Measurements from ENCODE around the gene ASIC4. TPM values are rescaled to one million over a fixed set of nuclear protein-coding genes. Genes with fewer than 3 reads are reported as not detected.

The ASIC4 gene
- total and polyA plus RNA-seq, 7 experiments from 2014 or later, result 0.12 to 0.49 (median 0.17) TPM; not detected in 3

- H3K9me3 ChIP-seq (ENCODE audit: control insufficient read depth in 2 of 3, low read length in 3 of 3), result no peaks in the 10 kb centered on the region
- H3K27me3 ChIP-seq (ENCODE audit: control insufficient read depth in 2 of 2, insufficient read depth in 2 of 2, low read length in 2 of 2), result peaks cover 0 to 10% of the 10 kb centered on the region in 2 donors
- ATAC-seq, result no peak
- H3K9me3 Mint-ChIP-seq, result no peaks in the 10 kb centered on the region
- peaks cover 0 to 5% (median 0%) of the 10 kb centered on the region in 7 donors for H3K4me1 Mint-ChIP-seq
- H3K4me1 ChIP-seq (ENCODE audit: control insufficient read depth in 2 of 2, insufficient read depth in 2 of 2, low read length in 2 of 2), result no peaks in the 10 kb centered on the region
- H3K27me3 Mint-ChIP-seq, result peaks cover 13 to 51% (median 35%) of the 10 kb centered on the region in 5 donors
- peak overlapping the region in 3 of 10 donors; percentile 21 to 78 (median 22) for H3K4me3 Mint-ChIP-seq
- ChIA-PET POLR2A (no interaction called here), CTCF (no interaction called here)
- intact Hi-C loops (cut with micrococcal nuclease), result no loop called here
- H3K27ac ChIP-seq (ENCODE audit: low read depth, low read length), result no peak overlapping the region
- no peak for DNase-seq
- no peaks in the 10 kb centered on the region for H3K36me3 Mint-ChIP-seq
- no peaks in the 10 kb centered on the region for H3K36me3 ChIP-seq (ENCODE audit: control insufficient read depth in 2 of 3, insufficient read depth in 3 of 3, low read length in 3 of 3)
- H3K4me3 ChIP-seq (ENCODE audit: low read length), result no peak overlapping the region
- H3K27ac Mint-ChIP-seq, result no peak overlapping the region
Observed at GRCh38 chr2:219569041-219569440, 54.8 kb downstream of the ASIC4 start.

- CTCF ChIA-PET, result no interaction called here
Observed at GRCh38 chr2:219569635-219570034, 55.4 kb downstream of the ASIC4 start.

GRCh38 chr2:219570194-219570923 is 56.1 kb downstream of the ASIC4 start:
- intact Hi-C loops (cut with micrococcal nuclease), result no loop called here
- Mint-ChIP-seq H3K4me3 (peak overlapping the region in 7 of 10 donors; percentile 17 to 78 (median 38)), H3K27me3 (peaks cover 17 to 57% (median 33%) of the 10 kb centered on the region in 5 donors), H3K4me1 (peaks cover 0 to 5% (median 0%) of the 10 kb centered on the region in 7 donors), H3K27ac (no peak overlapping the region), H3K36me3 (no peaks in the 10 kb centered on the region), H3K9me3 (no peaks in the 10 kb centered on the region)
- ChIA-PET POLR2A (interaction anchor here (0.7 kb wide), 1 partner anchor 27 kb away, joined by 3 read pairs; the partner anchor contains the start of genes CHPF and TMEM198), CTCF (interaction anchor here (1.3 kb wide), 1 partner anchor 10 kb away, joined by 4 read pairs; no protein-coding TSS in a partner anchor)
- Histone ChIP-seq H3K27me3 (ENCODE audit: control insufficient read depth in 2 of 2, insufficient read depth in 2 of 2, low read length in 2 of 2) (peaks cover 0 to 10% of the 10 kb centered on the region in 2 donors), H3K4me1 (ENCODE audit: control insufficient read depth in 2 of 2, insufficient read depth in 2 of 2, low read length in 2 of 2) (no peaks in the 10 kb centered on the region), H3K4me3 (ENCODE audit: low read length) (no peak overlapping the region), H3K36me3 (ENCODE audit: control insufficient read depth in 2 of 3, insufficient read depth in 3 of 3, low read length in 3 of 3) (no peaks in the 10 kb centered on the region), H3K27ac (ENCODE audit: low read depth, low read length) (no peak overlapping the region), H3K9me3 (ENCODE audit: control insufficient read depth in 2 of 3, low read length in 3 of 3) (no peaks in the 10 kb centered on the region)
- DNase-seq (no peak), ATAC-seq (peak; percentile 17)

More at GRCh38 chr2:219569635-219570034, 55.4 kb downstream of the ASIC4 start:
- Histone ChIP-seq H3K4me1 (ENCODE audit: control insufficient read depth in 2 of 2, insufficient read depth in 2 of 2, low read length in 2 of 2) (no peaks in the 10 kb centered on the region), H3K27me3 (ENCODE audit: control insufficient read depth in 2 of 2, insufficient read depth in 2 of 2, low read length in 2 of 2) (peaks cover 0 to 10% of the 10 kb centered on the region in 2 donors), H3K27ac (ENCODE audit: low read depth, low read length) (no peak overlapping the region), H3K36me3 (ENCODE audit: control insufficient read depth in 2 of 3, insufficient read depth in 3 of 3, low read length in 3 of 3) (no peaks in the 10 kb centered on the region), H3K4me3 (ENCODE audit: low read length) (no peak overlapping the region), H3K9me3 (ENCODE audit: control insufficient read depth in 2 of 3, low read length in 3 of 3) (no peaks in the 10 kb centered on the region)
- ATAC-seq (no peak), DNase-seq (no peak)
- Mint-ChIP-seq H3K9me3 (no peaks in the 10 kb centered on the region), H3K36me3 (no peaks in the 10 kb centered on the region), H3K4me3 (peak overlapping the region in 8 of 10 donors; percentile 8 to 78 (median 38)), H3K27me3 (peaks cover 13 to 50% (median 29%) of the 10 kb centered on the region in 5 donors), H3K27ac (no peak overlapping the region), H3K4me1 (peaks cover 0 to 5% (median 0%) of the 10 kb centered on the region in 7 donors)
- POLR2A ChIA-PET, result no interaction called here
- intact Hi-C loops (cut with micrococcal nuclease), result no loop called here

DNA sequence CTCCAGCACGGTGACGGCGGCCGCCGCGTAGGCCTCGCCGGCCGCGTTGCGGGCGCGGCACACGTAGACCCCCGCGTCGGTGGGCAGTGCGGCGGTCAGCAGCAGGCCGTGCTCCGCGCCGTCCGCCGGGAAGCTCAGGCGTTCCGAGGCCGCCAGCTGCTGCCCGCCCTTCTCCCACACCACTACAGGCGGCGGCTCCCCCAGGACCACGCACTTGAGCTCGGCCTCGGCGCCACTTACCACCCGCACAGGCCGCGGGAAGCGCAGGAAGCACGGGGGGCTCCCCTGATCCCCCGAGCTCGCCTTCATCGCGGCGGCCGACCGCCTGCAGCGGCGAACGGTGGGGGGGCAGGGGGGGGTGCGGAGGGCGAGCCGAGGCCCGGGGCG is 56.6 kb downstream of the ASIC4 start:
- no peak for DNase-seq
- H3K27ac ChIP-seq (ENCODE audit: low read depth, low read length), result no peak overlapping the region
- H3K9me3 ChIP-seq (ENCODE audit: control insufficient read depth in 2 of 3, low read length in 3 of 3), result no peaks in the 10 kb centered on the region
- H3K4me1 Mint-ChIP-seq, result peaks cover 0 to 5% (median 0%) of the 10 kb centered on the region in 7 donors
- H3K4me1 ChIP-seq (ENCODE audit: control insufficient read depth in 2 of 2, insufficient read depth in 2 of 2, low read length in 2 of 2), result no peaks in the 10 kb centered on the region
- intact Hi-C loops (cut with micrococcal nuclease), result no loop called here
- no peaks in the 10 kb centered on the region for H3K36me3 ChIP-seq (ENCODE audit: control insufficient read depth in 2 of 3, insufficient read depth in 3 of 3, low read length in 3 of 3)
- H3K27me3 Mint-ChIP-seq, result peaks cover 21 to 58% (median 39%) of the 10 kb centered on the region in 5 donors
- no peaks in the 10 kb centered on the region for H3K9me3 Mint-ChIP-seq
- H3K4me3 Mint-ChIP-seq, result peak overlapping the region in 2 of 10 donors; percentile 35 to 78
- ChIA-PET CTCF (interaction anchor here (1.3 kb wide), 1 partner anchor 10 kb away, joined by 4 read pairs; no protein-coding TSS in a partner anchor), POLR2A (interaction anchor here (0.6 to 0.7 kb wide), 2 partner anchors 27 kb away, joined by 3 to 5 read pairs; partner anchors contain the start of genes CHPF, STK11IP and TMEM198)
- no peaks in the 10 kb centered on the region for H3K36me3 Mint-ChIP-seq
- ATAC-seq, result peak; percentile 18
- no peak overlapping the region for H3K27ac Mint-ChIP-seq
- H3K27me3 ChIP-seq (ENCODE audit: control insufficient read depth in 2 of 2, insufficient read depth in 2 of 2, low read length in 2 of 2), result peaks cover 0 to 10% of the 10 kb centered on the region in 2 donors
- H3K4me3 ChIP-seq (ENCODE audit: low read length), result no peak overlapping the region

- H3K27ac ChIP-seq (ENCODE audit: low read depth, low read length), result no peak within 1 kb of the TSS
- intact Hi-C loops (cut with micrococcal nuclease), result no loop called here
- no peak within 1 kb of the TSS for H3K27ac Mint-ChIP-seq
- H3K4me1 ChIP-seq (ENCODE audit: control insufficient read depth in 2 of 2, insufficient read depth in 2 of 2, low read length in 2 of 2), result no peaks in the 10 kb centered on the region
- no peak within 1 kb of the TSS for H3K4me3 ChIP-seq (ENCODE audit: low read length)
- peaks cover 0 to 10% of the 10 kb centered on the region in 2 donors for H3K27me3 ChIP-seq (ENCODE audit: control insufficient read depth in 2 of 2, insufficient read depth in 2 of 2, low read length in 2 of 2)
- ATAC-seq (peak; percentile 23), DNase-seq (no peak)
- CTCF ChIA-PET, result interaction anchor here (1.3 kb wide), 1 partner anchor 11 kb away, joined by 4 read pairs; no protein-coding TSS in a partner anchor
- H3K4me3 Mint-ChIP-seq, result peak within 1 kb of the TSS in 7 of 10 donors; percentile 17 to 78 (median 41)
- H3K4me1 Mint-ChIP-seq, result peaks cover 0 to 5% (median 0%) of the 10 kb centered on the region in 7 donors
- no peaks in the 10 kb centered on the region for H3K36me3 ChIP-seq (ENCODE audit: control insufficient read depth in 2 of 3, insufficient read depth in 3 of 3, low read length in 3 of 3)
- no peaks in the 10 kb centered on the region for H3K9me3 ChIP-seq (ENCODE audit: control insufficient read depth in 2 of 3, low read length in 3 of 3)
- H3K27me3 Mint-ChIP-seq, result peaks cover 21 to 58% (median 39%) of the 10 kb centered on the region in 5 donors
- no peaks in the 10 kb centered on the region for H3K36me3 Mint-ChIP-seq
- POLR2A ChIA-PET, result interaction anchor here (0.6 to 0.7 kb wide), 2 partner anchors 26 to 28 kb away, joined by 3 to 5 read pairs; partner anchors contain the start of genes CHPF, STK11IP and TMEM198
- no peaks in the 10 kb centered on the region for H3K9me3 Mint-ChIP-seq
Observed at GRCh38 chr2:219571311-219572236, 57.3 kb downstream of the ASIC4 start, which contains the start of gene OBSL1. OBSL1 (minus strand) TSS chr2:219571539; CDS start chr2:219571232, 307 bp downstream.

Measured in naive thymus-derived CD4-positive, alpha-beta T cell (primary cell).